GM21367 (cell line): ENCODE data around the gene C1QTNF12.

Experiments
- ATAC-seq: cut with Tn5 transposase; IDR thresholded peaks from one replicate; pipeline ENCODE4 v1.9.1; 2021; ENCODE audit not compliant: unreplicated experiment

C1QTNF12 gene

GRCh38 chr1:1229770-1230169, 16.8 kb downstream of the C1QTNF12 start:
- no peak for ATAC-seq

GRCh38 chr1:1228596-1229321, 17.8 kb downstream of the C1QTNF12 start:
- no peak for ATAC-seq

- no peak for ATAC-seq
Observed at GRCh38 chr1:1228187-1228586, 18.3 kb downstream of the C1QTNF12 start.

GRCh38 chr1:1227386-1227785, 19.1 kb downstream of the C1QTNF12 start:
- no peak for ATAC-seq

- no peak for ATAC-seq
Observed at GRCh38 chr1:1226566-1227362, 19.8 kb downstream of the C1QTNF12 start.

GRCh38 chr1:1225913-1226312, 20.6 kb downstream of the C1QTNF12 start:
- no peak for ATAC-seq

- no peak for ATAC-seq
Observed at GRCh38 chr1:1225238-1225845, 21.2 kb downstream of the C1QTNF12 start.

- ATAC-seq, result no peak
Observed at GRCh38 chr1:1223891-1224290, 22.6 kb downstream of the C1QTNF12 start.

GRCh38 chr1:1223321-1223720, 23.2 kb downstream of the C1QTNF12 start:
- ATAC-seq, result no peak

GRCh38 chr1:1222575-1223225, 23.8 kb downstream of the C1QTNF12 start:
- ATAC-seq, result no peak

GRCh38 chr1:1221887-1222574, 24.5 kb downstream of the C1QTNF12 start:
- ATAC-seq, result no peak

GRCh38 chr1:1220197-1220596, 26.3 kb downstream of the C1QTNF12 start:
- ATAC-seq, result no peak

- ATAC-seq, result no peak
Observed at GRCh38 chr1:1219341-1219740, 27.2 kb downstream of the C1QTNF12 start.

- no peak for ATAC-seq
Observed at GRCh38 chr1:1218524-1219200, 27.9 kb downstream of the C1QTNF12 start.

GRCh38 chr1:1217621-1218523, 28.6 kb downstream of the C1QTNF12 start:
- ATAC-seq, result no peak

GRCh38 chr1:1216770-1217620, 29.5 kb downstream of the C1QTNF12 start:
- ATAC-seq, result no peak

- ATAC-seq, result no peak
Observed at GRCh38 chr1:1215881-1216605, 30.5 kb downstream of the C1QTNF12 start.
